ENCODE results near the gene RAP1GAP.
"Not testable (repeated sequence)": the region's sequence is repeated elsewhere in the genome, so short reads cannot be mapped to it uniquely, and the experiment has no call there.

Gene RAP1GAP

GRCh38 chr1:21644348-21644747, 24.8 kb downstream of the RAP1GAP start:
- no peak for DNase-seq (ENCODE audit: low spot score)

DNA sequence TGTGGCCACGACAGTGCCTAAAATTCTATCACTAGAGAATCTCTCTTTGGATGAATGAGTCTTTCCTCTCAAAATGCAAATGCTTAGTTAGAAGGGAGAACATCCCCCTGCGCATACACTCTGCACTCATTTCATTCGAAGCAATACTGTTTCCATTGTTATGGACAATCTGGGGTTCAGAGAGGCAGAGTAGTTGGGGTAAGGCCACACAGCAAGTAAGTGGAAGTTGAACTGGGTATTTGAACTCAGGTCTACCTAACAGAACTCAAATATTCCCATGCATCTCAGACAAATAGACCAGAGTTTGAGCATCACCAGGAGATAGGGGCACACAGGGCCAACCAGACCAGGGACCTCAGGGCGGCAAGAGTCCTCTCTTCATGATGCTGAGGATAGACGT, 25.5 kb downstream of the RAP1GAP start:
- no peak for DNase-seq (ENCODE audit: low spot score)

GRCh38 chr1:21641967-21642739, 27.0 kb downstream of the RAP1GAP start:
- no peak for DNase-seq (ENCODE audit: low spot score)

- DNase-seq (ENCODE audit: low spot score), result no peak
These were observed 27.6 kb downstream of the RAP1GAP start for GRCh38 chr1:21641537-21641936.

DNA sequence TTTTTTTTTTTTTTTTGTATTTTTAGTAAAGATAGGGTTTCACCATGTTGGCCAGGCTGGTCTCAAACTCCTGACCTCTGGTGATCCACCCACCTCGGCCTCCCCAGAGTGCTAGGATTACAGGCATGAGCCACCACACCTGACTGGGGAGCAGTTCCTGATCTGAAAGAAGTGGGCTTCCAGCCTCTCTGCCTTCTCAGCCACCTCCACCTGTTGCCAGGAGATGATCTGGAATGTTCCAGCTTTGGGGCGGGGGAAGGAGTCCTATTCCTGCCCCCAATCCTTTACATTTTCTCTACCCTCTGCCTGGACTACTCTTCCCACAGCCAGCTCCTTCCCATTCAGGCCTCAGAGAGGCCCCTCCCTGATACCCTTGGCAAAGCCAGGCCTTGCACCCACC, 28.1 kb downstream of the RAP1GAP start:
- no peak for DNase-seq (ENCODE audit: low spot score)

DNA sequence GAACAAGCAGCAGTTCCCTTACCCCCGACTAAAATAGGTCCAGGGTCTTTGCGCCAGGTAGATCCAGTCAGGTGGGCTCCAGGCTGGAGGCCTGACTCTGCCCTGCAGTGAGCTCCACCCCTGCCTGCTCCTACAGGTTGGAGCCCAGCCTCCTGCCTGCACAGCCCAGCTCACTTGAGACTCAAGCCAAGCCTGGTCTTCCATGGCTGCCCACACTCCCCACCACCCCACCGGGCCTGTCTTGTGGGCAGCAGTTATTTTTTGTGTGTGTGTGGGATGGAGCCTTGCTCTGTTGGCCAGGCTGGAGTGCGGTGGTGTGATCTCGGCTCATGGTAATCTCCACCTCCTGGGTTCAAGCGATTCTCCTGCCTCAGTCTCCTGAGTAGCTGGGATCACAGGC, 28.5 kb downstream of the RAP1GAP start:
- no peak for DNase-seq (ENCODE audit: low spot score)

DNA sequence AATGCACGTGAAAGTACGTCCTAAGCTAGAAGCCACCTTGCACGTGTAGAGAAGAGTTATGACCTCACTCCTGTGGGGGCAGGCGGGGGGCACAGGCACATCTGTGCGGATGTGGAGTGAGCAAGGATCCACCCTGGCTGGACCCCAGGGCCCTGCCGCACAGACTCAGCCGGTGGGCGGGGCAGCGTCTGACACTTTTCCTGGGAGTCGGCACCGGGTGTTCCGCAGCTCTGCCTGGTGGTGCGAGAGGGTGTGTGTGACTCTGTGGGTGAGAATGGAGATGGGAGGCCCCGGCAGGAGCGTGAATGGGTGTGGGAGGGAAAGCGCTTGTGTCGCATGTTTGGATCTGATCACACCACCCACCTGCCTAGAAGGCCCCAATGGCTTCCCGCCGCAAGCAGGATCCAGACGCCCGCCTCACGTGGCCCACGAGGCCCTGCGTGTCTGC, 29.5 kb downstream of the RAP1GAP start:
- DNase-seq (ENCODE audit: low spot score), result no peak

GRCh38 chr1:21638531-21639341, 30.4 kb downstream of the RAP1GAP start:
- no peak for DNase-seq (ENCODE audit: low spot score)

- DNase-seq (ENCODE audit: low spot score), result no peak
These were observed 31.6 kb downstream of the RAP1GAP start for GRCh38 chr1:21637514-21637913.

- no peak for DNase-seq (ENCODE audit: low spot score)
These were observed 33.1 kb downstream of the RAP1GAP start for GRCh38 chr1:21636029-21636428.

GRCh38 chr1:21634806-21635535, 34.2 kb downstream of the RAP1GAP start:
- no peak for DNase-seq (ENCODE audit: low spot score)

GRCh38 chr1:21633992-21634805, 35.0 kb downstream of the RAP1GAP start:
- DNase-seq (ENCODE audit: low spot score), result no peak

DNA sequence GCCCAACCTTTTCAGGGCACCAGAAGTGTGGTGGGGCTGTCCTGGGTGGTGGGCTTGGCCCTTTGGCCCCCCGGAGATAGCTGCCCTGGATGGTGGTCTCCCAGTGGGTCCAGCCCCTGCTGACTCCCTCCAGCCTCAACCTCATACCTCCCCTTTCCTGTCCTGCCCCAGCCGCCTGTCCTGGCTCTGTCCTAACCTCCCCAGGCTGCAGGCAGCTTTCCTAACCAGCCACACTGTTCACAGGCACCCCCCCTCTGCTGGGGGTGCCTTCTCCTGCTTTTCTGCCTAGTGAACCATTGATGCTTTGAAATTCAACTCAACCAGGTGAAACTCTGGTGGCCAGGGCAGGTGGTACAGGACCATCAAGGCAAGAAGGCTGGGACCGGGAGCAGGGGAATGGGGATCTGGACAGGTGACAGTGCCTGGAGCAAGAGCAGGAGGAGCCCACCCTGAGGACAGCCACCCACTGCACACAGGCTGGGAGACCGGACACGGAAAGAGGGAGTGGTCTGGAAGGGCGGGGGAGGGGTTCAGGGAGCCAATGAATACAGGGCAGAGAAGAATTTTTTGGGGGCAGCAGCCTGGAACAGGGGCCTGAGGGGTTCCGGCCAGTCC, 35.9 kb downstream of the RAP1GAP start:
- DNase-seq (ENCODE audit: low spot score), result no peak

DNA sequence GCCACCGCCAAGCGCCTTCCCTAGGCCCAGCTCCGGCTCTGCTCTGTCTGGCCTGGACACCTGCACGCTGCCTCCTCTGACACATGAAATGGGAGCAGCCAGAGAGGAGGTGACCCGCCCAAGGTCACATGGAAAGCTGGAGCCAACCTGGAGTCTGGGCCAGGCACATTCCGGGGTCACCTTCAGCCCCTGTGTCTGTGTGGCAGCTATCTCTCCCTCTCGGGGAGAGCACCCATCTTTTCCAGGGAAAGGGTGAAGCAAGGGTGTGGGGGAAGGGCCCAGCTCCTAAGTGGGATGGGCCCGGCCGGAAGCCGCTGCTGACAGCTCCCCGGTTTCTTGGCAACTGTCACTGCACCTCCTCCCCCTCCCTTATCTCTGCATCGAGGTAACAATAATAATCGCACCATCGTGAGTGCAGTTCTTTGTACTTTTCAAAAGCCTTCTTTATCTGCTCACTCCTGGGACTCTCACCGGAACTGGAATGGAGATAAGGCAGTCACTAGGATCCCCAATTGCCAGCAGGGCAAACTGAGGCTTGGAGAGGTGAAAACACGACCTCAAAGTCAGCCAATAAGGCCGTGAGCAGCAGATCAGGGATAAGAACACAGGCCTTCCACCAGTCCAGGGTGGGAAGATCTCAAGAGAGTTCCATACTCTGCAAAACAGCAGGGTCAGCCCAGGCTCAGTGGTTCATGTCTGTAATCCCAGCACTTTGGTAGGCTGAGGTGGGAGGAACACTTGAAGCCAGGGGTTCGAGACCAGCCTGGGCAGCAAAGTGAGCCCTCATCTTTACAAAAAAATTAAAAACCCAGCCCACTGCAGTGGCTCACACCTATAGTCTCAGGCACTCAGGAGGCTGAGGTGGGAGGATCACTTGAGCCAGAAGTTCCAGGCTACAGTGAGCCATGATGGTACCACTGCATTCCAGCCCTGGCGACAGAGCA, 36.9 kb downstream of the RAP1GAP start:
- no peak for DNase-seq (ENCODE audit: low spot score)

DNA sequence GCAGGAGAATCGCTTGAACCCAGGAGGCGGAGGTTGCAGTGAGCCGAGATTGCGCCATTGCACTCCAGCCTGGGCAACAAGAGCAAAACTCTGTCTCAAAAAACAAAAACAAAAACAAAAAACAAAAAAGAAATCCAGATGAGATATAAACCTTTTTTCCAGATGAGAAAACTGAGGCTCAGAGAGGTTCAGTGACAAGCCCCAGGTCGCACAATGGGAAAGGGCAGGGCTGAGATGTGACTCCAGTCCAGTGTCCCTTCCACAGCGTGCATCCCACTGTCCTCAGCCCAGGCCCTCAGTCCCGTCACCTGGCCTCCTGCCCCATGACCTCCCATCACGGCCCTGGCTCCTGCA, 37.6 kb downstream of the RAP1GAP start:
- DNase-seq (ENCODE audit: low spot score), result not testable (repeated sequence)

DNA sequence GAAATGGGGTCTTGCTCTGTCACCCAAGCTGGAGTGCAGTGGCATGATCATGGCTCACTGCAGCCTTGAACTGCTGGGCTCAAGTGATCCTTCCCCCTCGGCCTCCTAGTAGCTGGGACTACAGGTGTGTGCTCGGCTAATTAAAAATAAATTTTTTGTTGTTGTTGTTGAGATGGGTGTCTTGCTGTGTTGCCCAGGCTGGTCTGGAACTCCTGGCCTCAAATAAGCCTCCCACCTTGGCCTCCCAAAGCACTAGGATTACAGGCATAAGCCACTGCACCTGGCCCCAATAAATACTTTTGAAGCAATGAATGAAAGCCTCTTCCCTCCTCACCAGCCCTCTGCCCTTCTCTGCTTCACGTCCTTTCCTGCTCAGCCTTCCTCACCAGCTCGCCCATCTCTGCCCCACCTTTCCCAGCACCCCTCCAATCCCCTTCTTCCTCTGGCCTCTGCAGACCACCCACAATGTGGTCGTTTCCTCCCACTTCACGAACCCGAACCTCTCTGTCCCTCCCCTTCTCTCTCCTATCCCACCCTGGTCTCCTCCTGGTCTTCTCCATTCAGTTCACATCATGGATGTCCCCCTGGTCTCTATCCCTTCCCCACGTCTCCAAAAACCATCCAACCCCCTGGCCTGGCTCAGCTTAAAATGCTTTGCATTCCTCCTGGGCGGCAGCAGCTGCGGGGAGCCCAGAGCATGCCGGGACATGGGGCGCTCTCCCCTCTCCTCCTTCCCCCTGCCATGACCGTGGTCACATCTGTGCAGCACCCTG, 38.4 kb downstream of the RAP1GAP start:
- DNase-seq (ENCODE audit: low spot score), result no peak

GRCh38 chr1:21629971-21630370, 39.2 kb downstream of the RAP1GAP start:
- no peak for DNase-seq (ENCODE audit: low spot score)

DNA sequence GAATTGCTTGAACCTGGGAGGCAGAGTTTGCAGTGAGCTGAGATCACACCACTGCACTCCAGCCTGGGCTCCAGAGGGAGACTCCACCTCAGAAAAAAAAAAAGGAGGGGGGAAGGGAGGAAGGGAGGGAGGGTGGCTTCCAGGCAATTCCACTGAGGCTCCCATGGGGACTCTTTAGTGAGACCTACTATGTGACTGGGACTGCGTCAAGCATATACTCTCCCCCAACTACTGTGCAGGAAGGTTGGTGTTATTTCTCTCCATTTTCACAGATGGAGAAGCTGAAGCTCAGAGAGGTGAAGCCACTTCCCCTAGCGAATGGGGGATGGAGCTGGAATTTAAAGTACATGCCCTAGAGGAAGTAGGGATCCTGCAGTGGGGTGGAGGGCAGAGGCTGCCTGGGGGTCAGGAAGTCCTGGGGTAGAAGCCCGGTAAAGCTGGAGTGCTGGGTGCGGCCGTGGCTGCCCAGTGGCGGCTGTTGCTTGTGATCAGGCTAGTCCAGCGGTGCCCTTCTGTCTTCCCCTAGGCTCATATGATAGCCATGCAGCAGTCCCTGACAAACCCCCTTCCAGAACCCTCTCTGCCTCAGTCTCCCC, 40.3 kb downstream of the RAP1GAP start:
- DNase-seq (ENCODE audit: low spot score), result no peak

DNA sequence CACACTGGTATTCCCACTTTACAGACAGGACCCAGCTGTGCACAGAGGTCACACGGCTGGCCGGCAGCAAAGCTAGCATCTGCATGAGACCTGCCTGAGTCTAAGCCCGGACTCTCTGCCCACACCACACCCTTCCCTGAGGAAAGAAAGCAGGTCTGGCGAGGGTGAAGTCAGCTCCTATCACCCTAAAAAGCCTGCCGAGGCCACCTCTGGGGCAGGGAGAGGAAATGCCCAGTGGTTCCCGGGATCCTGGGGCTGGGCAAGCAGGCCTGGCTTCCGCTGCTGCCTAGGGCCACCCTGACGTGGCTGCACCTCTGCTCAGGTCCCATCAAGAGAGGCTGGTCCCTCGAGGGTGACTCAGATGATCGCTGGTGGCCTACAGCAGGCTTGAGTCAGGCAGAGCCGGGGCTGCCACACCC, 42.2 kb downstream of the RAP1GAP start:
- no peak for DNase-seq (ENCODE audit: low spot score)

All from left forelimb (tissue), 1 donor.